Measurements from ENCODE around the gene SPATA2.
A peak's percentile ranks its signal among the peaks of the same experiment; 100 is the strongest.
"Not testable (repeated sequence)": the region's sequence is repeated elsewhere in the genome, so short reads cannot be mapped to it uniquely, and the experiment has no call there.

Gene SPATA2

GRCh38 chr20:49867453-49868215 is 47.7 kb downstream of the SPATA2 start:
- Histone ChIP-seq H3K36me3 (peaks cover 8% of the 10 kb centered on the region; the same call in 1 of the 2 replicates), H3K27me3 (ENCODE audit: insufficient read depth, low read depth, severe bottlenecking) (no peaks in the 10 kb centered on the region), H3K4me3 (ENCODE audit: low read depth, low read length) (no peak overlapping the region), H3K27ac (no peak overlapping the region), H3K9me3 (ENCODE audit: severe bottlenecking) (no peaks in the 10 kb centered on the region)
- DNase-seq = no peak
- TF ChIP-seq CTCF (IDR thresholded peaks at IDR 0.05; ENCODE audit: low read depth, low read length) = no peak

DNA sequence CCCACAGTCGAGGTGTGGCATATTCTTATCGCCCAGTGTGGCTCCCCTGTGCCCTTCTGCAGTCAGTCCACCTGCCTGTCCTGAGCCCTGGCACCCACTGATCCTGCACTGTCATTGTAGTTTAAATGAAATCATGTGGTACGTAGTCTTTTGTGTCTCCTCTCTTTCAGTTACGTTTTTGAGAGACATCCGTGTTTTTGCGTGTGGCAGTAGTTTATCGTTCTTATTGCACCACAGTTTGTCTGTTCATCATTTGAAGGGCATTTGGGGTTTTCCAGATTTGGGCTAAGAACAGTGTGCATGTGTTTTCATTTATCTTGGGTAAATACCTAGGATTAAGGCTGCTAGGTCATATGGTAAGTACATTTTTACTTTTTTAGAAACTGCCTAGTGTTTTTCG is 49.3 kb downstream of the SPATA2 start:
- Histone ChIP-seq H3K27me3 (ENCODE audit: insufficient read depth, low read depth, severe bottlenecking) (no peaks in the 10 kb centered on the region), H3K4me3 (ENCODE audit: low read depth, low read length) (no peak overlapping the region), H3K9me3 (ENCODE audit: severe bottlenecking) (no peaks in the 10 kb centered on the region), H3K27ac (no peak overlapping the region), H3K36me3 (peaks cover 8% of the 10 kb centered on the region; the same call in 1 of the 2 replicates)
- no peak for TF ChIP-seq CTCF (IDR thresholded peaks at IDR 0.05; ENCODE audit: low read depth, low read length)
- DNase-seq = no peak

GRCh38 chr20:49865559-49865958 is 49.8 kb downstream of the SPATA2 start:
- H3K27me3 ChIP-seq (ENCODE audit: insufficient read depth, low read depth, severe bottlenecking) = no peaks in the 10 kb centered on the region
- no peak overlapping the region for H3K27ac ChIP-seq
- no peak overlapping the region for H3K4me3 ChIP-seq (ENCODE audit: low read depth, low read length)
- H3K36me3 ChIP-seq = peaks cover 8% of the 10 kb centered on the region; the same call in 1 of the 2 replicates
- H3K9me3 ChIP-seq (ENCODE audit: severe bottlenecking) = no peaks in the 10 kb centered on the region
- no peak for TF ChIP-seq CTCF (IDR thresholded peaks at IDR 0.05; ENCODE audit: low read depth, low read length)
- DNase-seq = no peak

GRCh38 chr20:49863666-49864065 is 51.7 kb downstream of the SPATA2 start:
- peak; percentile 33 for DNase-seq
- no peak for TF ChIP-seq CTCF (IDR thresholded peaks at IDR 0.05; ENCODE audit: low read depth, low read length)
- Histone ChIP-seq H3K27ac (no peak overlapping the region), H3K36me3 (peaks cover 8% of the 10 kb centered on the region; the same call in 1 of the 2 replicates), H3K4me3 (ENCODE audit: low read depth, low read length) (no peak overlapping the region), H3K9me3 (ENCODE audit: severe bottlenecking) (no peaks in the 10 kb centered on the region), H3K27me3 (ENCODE audit: insufficient read depth, low read depth, severe bottlenecking) (no peaks in the 10 kb centered on the region)

DNA sequence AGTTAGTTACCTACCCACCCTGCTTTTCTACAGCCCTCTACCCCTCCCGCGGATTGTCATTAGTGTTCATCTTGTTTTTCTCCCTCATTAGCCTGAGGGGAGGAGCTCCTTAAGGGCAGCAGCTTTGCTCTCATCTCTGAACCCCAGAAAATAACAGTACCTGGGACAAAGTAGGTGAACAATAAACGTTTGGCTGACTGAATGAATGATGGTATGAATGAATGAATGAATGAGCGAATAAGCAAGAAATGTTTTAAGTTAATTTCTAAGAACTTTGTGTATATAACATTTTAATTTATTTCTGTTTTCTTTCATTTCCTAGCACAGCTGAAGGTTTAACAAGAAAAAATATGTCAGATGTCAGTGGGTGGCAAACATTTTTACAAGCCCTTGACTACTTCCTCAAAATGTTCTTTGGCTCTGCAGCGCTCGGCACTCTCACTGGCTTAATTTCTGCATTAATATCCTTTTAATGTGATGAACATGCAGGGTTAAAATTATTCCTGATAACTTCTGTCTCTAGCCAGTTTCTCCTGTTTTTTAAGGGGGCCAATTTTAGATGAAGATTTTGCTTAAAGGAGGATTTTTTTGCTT is 52.6 kb downstream of the SPATA2 start:
- Histone ChIP-seq H3K4me3 (ENCODE audit: low read depth, low read length) (no peak overlapping the region), H3K36me3 (peaks cover 8% of the 10 kb centered on the region; the same call in 1 of the 2 replicates), H3K27me3 (ENCODE audit: insufficient read depth, low read depth, severe bottlenecking) (no peaks in the 10 kb centered on the region), H3K9me3 (ENCODE audit: severe bottlenecking) (no peaks in the 10 kb centered on the region), H3K27ac (no peak overlapping the region)
- no peak for TF ChIP-seq CTCF (IDR thresholded peaks at IDR 0.05; ENCODE audit: low read depth, low read length)
- DNase-seq = no peak

DNA sequence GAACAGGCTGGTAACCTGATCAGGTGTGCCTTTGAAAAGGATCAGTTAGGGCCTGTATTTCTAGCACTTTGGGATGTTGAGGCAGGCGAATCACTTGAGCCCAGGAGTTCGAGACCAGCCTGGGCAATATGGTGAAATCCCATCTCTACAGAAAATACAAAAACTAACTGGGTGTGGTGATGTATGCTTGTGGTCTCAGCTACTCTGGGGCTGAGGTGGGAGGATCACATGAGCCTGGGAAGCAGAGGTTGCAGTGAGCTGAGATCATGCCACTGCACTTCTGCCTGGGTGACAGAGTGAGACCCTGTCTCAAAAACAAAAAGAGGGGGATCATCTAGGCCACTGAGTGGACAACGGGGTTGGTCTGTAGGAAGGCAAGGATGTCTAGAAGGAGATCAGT is 54.1 kb downstream of the SPATA2 start:
- not testable (repeated sequence) for H3K36me3 ChIP-seq; H3K27me3 ChIP-seq (ENCODE audit: insufficient read depth, low read depth, severe bottlenecking); H3K9me3 ChIP-seq (ENCODE audit: severe bottlenecking); DNase-seq; H3K27ac ChIP-seq; H3K4me3 ChIP-seq (ENCODE audit: low read depth, low read length)

Data from WERI-Rb-1 (cell line).